Measurements from ENCODE around the gene HCFC2.

DNA sequence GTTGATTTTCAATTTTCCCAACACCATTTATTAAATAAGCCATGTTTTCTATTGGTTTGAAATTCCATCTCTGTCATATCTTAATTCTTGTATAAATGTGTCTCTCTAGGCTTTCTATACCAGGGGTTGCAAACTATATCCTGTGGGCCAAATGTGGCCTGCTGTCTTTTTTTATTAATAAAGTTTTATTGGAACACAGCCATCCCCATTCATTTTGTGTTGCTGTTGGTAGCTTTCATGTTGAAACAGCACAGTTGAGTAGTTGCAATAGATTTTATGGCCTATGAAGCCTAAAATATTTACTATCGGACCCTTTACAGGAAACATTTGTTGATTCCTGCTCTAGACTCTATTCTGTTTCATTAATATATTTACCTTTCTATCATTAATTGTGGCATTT is 9.4 kb downstream of the HCFC2 start:
- no peak for TF ChIP-seq EP300 (IDR thresholded peaks at IDR 0.05; ENCODE audit: borderline replicate concordance)
- TF ChIP-seq RAD21 (IDR thresholded peaks at IDR 0.05; ENCODE audit: low read depth): no peak
- no peak for TF ChIP-seq TAF1 (IDR thresholded peaks at IDR 0.05; ENCODE audit: low read depth)
- no peak for TF ChIP-seq CREB1 (IDR thresholded peaks at IDR 0.05; ENCODE audit: low read depth)
- TF ChIP-seq CEBPB (IDR thresholded peaks at IDR 0.05): no peak
- TF ChIP-seq, protein P1, sequence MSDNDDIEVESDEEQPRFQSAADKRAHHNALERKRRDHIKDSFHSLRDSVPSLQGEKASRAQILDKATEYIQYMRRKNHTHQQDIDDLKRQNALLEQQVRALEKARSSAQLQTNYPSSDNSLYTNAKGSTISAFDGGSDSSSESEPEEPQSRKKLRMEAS (IDR thresholded peaks at IDR 0.05): no peak
- TF ChIP-seq, protein P2, sequence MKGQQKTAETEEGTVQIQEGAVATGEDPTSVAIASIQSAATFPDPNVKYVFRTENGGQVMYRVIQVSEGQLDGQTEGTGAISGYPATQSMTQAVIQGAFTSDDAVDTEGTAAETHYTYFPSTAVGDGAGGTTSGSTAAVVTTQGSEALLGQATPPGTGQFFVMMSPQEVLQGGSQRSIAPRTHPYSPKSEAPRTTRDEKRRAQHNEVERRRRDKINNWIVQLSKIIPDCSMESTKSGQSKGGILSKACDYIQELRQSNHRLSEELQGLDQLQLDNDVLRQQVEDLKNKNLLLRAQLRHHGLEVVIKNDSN (IDR thresholded peaks at IDR 0.05): no peak
- no peak for TF ChIP-seq YY1 (IDR thresholded peaks at IDR 0.05; ENCODE audit: low read depth)
- TF ChIP-seq NFIC (IDR thresholded peaks at IDR 0.05): no peak
- TF ChIP-seq, protein P3, sequence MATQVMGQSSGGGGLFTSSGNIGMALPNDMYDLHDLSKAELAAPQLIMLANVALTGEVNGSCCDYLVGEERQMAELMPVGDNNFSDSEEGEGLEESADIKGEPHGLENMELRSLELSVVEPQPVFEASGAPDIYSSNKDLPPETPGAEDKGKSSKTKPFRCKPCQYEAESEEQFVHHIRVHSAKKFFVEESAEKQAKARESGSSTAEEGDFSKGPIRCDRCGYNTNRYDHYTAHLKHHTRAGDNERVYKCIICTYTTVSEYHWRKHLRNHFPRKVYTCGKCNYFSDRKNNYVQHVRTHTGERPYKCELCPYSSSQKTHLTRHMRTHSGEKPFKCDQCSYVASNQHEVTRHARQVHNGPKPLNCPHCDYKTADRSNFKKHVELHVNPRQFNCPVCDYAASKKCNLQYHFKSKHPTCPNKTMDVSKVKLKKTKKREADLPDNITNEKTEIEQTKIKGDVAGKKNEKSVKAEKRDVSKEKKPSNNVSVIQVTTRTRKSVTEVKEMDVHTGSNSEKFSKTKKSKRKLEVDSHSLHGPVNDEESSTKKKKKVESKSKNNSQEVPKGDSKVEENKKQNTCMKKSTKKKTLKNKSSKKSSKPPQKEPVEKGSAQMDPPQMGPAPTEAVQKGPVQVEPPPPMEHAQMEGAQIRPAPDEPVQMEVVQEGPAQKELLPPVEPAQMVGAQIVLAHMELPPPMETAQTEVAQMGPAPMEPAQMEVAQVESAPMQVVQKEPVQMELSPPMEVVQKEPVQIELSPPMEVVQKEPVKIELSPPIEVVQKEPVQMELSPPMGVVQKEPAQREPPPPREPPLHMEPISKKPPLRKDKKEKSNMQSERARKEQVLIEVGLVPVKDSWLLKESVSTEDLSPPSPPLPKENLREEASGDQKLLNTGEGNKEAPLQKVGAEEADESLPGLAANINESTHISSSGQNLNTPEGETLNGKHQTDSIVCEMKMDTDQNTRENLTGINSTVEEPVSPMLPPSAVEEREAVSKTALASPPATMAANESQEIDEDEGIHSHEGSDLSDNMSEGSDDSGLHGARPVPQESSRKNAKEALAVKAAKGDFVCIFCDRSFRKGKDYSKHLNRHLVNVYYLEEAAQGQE (IDR thresholded peaks at IDR 0.05; ENCODE audit: low read depth): no peak
- TF ChIP-seq EGR1 (IDR thresholded peaks at IDR 0.05): no peak
- no peak for TF ChIP-seq ZBTB7A (IDR thresholded peaks at IDR 0.05; ENCODE audit: low read depth)
- TF ChIP-seq TCF12 (IDR thresholded peaks at IDR 0.05; ENCODE audit: low read depth): no peak
